ENCODE data around the gene NDUFA8. TPM values are rescaled to one million over a fixed set of nuclear protein-coding genes. Genes with fewer than 3 reads are reported as not detected.

NDUFA8 gene
- total RNA-seq, 5 donors from 2014 or later (not counting 1 experiment from before 2014, with no cell fraction given), result 11.2 to 25.4 (median 18.4) TPM

DNA sequence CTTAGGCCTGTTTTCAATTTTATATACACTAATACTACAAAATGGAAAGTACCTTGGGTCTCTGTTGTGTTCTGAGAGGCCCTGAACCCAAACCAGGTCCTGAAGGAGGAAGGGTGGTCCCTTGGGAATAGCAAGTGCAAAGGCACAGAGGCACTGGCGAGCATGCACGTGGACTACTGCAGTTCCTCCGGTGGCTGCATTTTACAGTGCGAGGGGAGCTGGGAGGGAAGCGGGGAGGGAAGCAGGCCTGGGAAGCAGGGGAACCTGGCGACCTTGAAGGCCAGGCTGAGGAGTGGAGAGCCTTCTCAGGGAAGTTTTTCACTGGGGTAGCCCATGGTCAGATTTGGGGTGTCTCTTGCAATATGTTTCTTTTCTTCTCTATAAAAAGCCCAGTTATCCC, 34.1 kb upstream of the NDUFA8 start:
- no peaks in the 10 kb centered on the region for H3K36me3 Mint-ChIP-seq
- Histone ChIP-seq H3K4me3 (ENCODE audit: control insufficient read depth in 1 of 2, extremely low read depth in 1 of 2, low read length in 1 of 2) (no peak overlapping the region), H3K9me3 (no peaks in the 10 kb centered on the region), H3K27ac (ENCODE audit: low read length) (no peak overlapping the region), H3K4me1 (ENCODE audit: control insufficient read depth in 1 of 2, extremely low read depth in 1 of 2, insufficient read depth in 2 of 2, low read length in 2 of 2) (no peaks in the 10 kb centered on the region), H3K36me3 (ENCODE audit: control insufficient read depth in 2 of 2, extremely low read depth in 1 of 2, insufficient read depth in 1 of 2, low read length in 1 of 2) (no peaks in the 10 kb centered on the region), H3K27me3 (replicated peaks in 1 of 2; ENCODE audit: control insufficient read depth in 2 of 2, extremely low read depth in 1 of 2, insufficient read depth in 2 of 2, low read length in 1 of 2) (peaks cover 0 to 13% of the 10 kb centered on the region in 2 experiments)
- POLR2A ChIA-PET, result no interaction called here
- WGBS (ENCODE audit: insufficient coverage), result 90% methylated on average over 5 of the region's 6 CpGs
- no peak for DNase-seq
- H3K4me3 Mint-ChIP-seq, result no peak overlapping the region
- ATAC-seq (replicated peaks in 1 of 4), result no peak
- CTCF ChIA-PET, result no interaction called here
- H3K9me3 Mint-ChIP-seq, result no peaks in the 10 kb centered on the region
- H3K27ac Mint-ChIP-seq, result no peak overlapping the region
- no peaks in the 10 kb centered on the region for H3K4me1 Mint-ChIP-seq
- peaks cover 3 to 5% of the 10 kb centered on the region in 2 donors for H3K27me3 Mint-ChIP-seq

- DNase-seq, result no peak
- no peak for ATAC-seq (replicated peaks in 1 of 4)
- no peaks in the 10 kb centered on the region for H3K4me1 Mint-ChIP-seq
- Histone ChIP-seq H3K4me3 (ENCODE audit: control insufficient read depth in 1 of 2, extremely low read depth in 1 of 2, low read length in 1 of 2) (no peak overlapping the region), H3K9me3 (no peaks in the 10 kb centered on the region), H3K4me1 (ENCODE audit: control insufficient read depth in 1 of 2, extremely low read depth in 1 of 2, insufficient read depth in 2 of 2, low read length in 2 of 2) (no peaks in the 10 kb centered on the region), H3K36me3 (ENCODE audit: control insufficient read depth in 2 of 2, extremely low read depth in 1 of 2, insufficient read depth in 1 of 2, low read length in 1 of 2) (no peaks in the 10 kb centered on the region), H3K27ac (ENCODE audit: low read length) (no peak overlapping the region), H3K27me3 (replicated peaks in 1 of 2; ENCODE audit: control insufficient read depth in 2 of 2, extremely low read depth in 1 of 2, insufficient read depth in 2 of 2, low read length in 1 of 2) (peaks cover 0 to 8% of the 10 kb centered on the region in 2 experiments)
- H3K27me3 Mint-ChIP-seq, result peaks cover 3 to 5% of the 10 kb centered on the region in 2 donors
- POLR2A ChIA-PET, result no interaction called here
- no peak overlapping the region for H3K4me3 Mint-ChIP-seq
- no CpG with 5 or more reads among the region's 16 CpGs for WGBS (ENCODE audit: insufficient coverage)
- no peaks in the 10 kb centered on the region for H3K36me3 Mint-ChIP-seq
- no peaks in the 10 kb centered on the region for H3K9me3 Mint-ChIP-seq
- CTCF ChIA-PET, result no interaction called here
- H3K27ac Mint-ChIP-seq, result no peak overlapping the region
Measured at GRCh38 chr9:122192914-122193525, 33.4 kb upstream of the NDUFA8 start.

DNA sequence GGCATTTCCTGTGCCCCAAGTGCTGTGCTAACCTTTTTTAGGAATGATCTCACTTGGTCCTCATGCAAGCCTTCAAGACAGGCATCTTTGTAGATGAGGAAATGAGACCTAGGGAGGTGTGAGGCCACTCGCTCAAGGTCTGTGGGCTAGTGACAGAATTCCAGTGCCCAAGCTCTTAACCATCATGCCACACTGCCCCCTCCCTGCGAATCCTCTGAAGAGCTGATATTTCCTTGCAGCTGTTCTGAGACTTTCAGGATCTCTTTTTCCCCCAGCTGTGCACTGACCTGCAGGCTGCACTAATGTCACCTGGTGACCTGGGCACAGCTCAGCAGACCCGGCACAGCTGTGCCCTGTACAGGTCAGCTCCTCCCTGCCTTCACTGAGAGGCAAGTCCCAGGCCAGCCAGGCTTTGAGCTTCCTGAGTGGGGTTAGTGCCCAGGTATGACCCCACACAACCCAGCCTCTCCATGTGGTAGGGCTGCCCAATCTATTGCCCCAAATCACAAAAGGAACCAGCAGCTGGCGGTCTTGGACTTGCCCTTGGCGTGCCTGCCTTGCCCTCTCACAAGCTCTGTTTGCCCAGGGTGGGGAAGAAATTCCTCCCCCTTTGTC, 32.8 kb upstream of the NDUFA8 start:
- Mint-ChIP-seq H3K4me1 (no peaks in the 10 kb centered on the region), H3K36me3 (no peaks in the 10 kb centered on the region), H3K9me3 (no peaks in the 10 kb centered on the region), H3K4me3 (no peak overlapping the region), H3K27me3 (peaks cover 3 to 5% of the 10 kb centered on the region in 2 donors), H3K27ac (no peak overlapping the region)
- POLR2A ChIA-PET, result no interaction called here
- 93% methylated on average over 4 of the region's 5 CpGs for WGBS (ENCODE audit: insufficient coverage)
- DNase-seq, result no peak
- Histone ChIP-seq H3K36me3 (ENCODE audit: control insufficient read depth in 2 of 2, extremely low read depth in 1 of 2, insufficient read depth in 1 of 2, low read length in 1 of 2) (no peaks in the 10 kb centered on the region), H3K4me3 (ENCODE audit: control insufficient read depth in 1 of 2, extremely low read depth in 1 of 2, low read length in 1 of 2) (no peak overlapping the region), H3K27me3 (replicated peaks in 1 of 2; ENCODE audit: control insufficient read depth in 2 of 2, extremely low read depth in 1 of 2, insufficient read depth in 2 of 2, low read length in 1 of 2) (peaks cover 0 to 2% of the 10 kb centered on the region in 2 experiments), H3K4me1 (ENCODE audit: control insufficient read depth in 1 of 2, extremely low read depth in 1 of 2, insufficient read depth in 2 of 2, low read length in 2 of 2) (no peaks in the 10 kb centered on the region), H3K9me3 (no peaks in the 10 kb centered on the region), H3K27ac (ENCODE audit: low read length) (no peak overlapping the region)
- CTCF ChIA-PET, result no interaction called here
- ATAC-seq (replicated peaks in 1 of 4), result no peak

DNA sequence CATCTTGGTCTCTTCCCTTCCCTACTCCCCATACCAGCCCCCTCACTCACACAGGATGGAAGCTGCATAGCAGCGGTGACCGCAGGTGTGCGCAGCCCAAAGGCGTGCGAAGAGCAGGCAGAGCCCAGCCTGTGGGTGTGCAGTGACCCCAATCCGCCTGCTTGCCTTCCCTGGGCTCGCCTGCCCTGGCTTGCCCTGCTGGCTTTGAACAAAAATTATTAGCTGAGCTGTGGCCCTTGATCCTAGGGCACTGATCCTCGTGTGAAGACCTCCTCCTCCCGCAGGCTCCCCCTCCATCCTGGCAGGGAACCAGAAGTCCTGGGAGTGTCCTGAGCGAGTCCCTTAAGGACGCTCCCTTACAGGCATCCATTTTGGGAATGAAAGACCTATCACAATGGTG, 32.0 kb upstream of the NDUFA8 start:
- POLR2A ChIA-PET, result no interaction called here
- Histone ChIP-seq H3K27me3 (replicated peaks in 1 of 2; ENCODE audit: control insufficient read depth in 2 of 2, extremely low read depth in 1 of 2, insufficient read depth in 2 of 2, low read length in 1 of 2) (no peaks in the 10 kb centered on the region), H3K4me3 (ENCODE audit: control insufficient read depth in 1 of 2, extremely low read depth in 1 of 2, low read length in 1 of 2) (no peak overlapping the region), H3K4me1 (ENCODE audit: control insufficient read depth in 1 of 2, extremely low read depth in 1 of 2, insufficient read depth in 2 of 2, low read length in 2 of 2) (no peaks in the 10 kb centered on the region), H3K9me3 (no peaks in the 10 kb centered on the region), H3K36me3 (ENCODE audit: control insufficient read depth in 2 of 2, extremely low read depth in 1 of 2, insufficient read depth in 1 of 2, low read length in 1 of 2) (no peaks in the 10 kb centered on the region), H3K27ac (ENCODE audit: low read length) (no peak overlapping the region)
- Mint-ChIP-seq H3K9me3 (no peaks in the 10 kb centered on the region), H3K27me3 (no peaks in the 10 kb centered on the region), H3K27ac (no peak overlapping the region), H3K36me3 (no peaks in the 10 kb centered on the region), H3K4me3 (no peak overlapping the region), H3K4me1 (no peaks in the 10 kb centered on the region)
- no peak for ATAC-seq (replicated peaks in 1 of 4)
- no peak for DNase-seq
- CTCF ChIA-PET, result no interaction called here
- 88% methylated on average over 11 of the region's 11 CpGs for WGBS (ENCODE audit: insufficient coverage)

- no peak for ATAC-seq (replicated peaks in 1 of 4)
- WGBS (ENCODE audit: insufficient coverage), result 66% methylated on average over 8 of the region's 12 CpGs
Measured at GRCh38 chr9:122190597-122191381, 31.2 kb upstream of the NDUFA8 start.

GRCh38 chr9:122188369-122188768, 28.8 kb upstream of the NDUFA8 start:
- DNase-seq (no peak), ATAC-seq (replicated peaks in 1 of 4) (no peak)
- POLR2A ChIA-PET, result interaction anchor here in 1 of 2 donors (0.7 kb wide), 1 partner anchor 43 kb away, joined by 3 read pairs; no protein-coding TSS in a partner anchor
- Mint-ChIP-seq H3K27ac (no peak overlapping the region), H3K4me1 (no peaks in the 10 kb centered on the region), H3K27me3 (peaks cover under 1 to 1% of the 10 kb centered on the region in 2 donors), H3K9me3 (no peaks in the 10 kb centered on the region), H3K36me3 (no peaks in the 10 kb centered on the region), H3K4me3 (no peak overlapping the region)
- CTCF ChIA-PET, result interaction anchor here in 1 of 2 donors (0.7 kb wide), 1 partner anchor 71 kb away, joined by 3 read pairs; no protein-coding TSS in a partner anchor
- Histone ChIP-seq H3K4me1 (ENCODE audit: control insufficient read depth in 1 of 2, extremely low read depth in 1 of 2, insufficient read depth in 2 of 2, low read length in 2 of 2) (no peaks in the 10 kb centered on the region), H3K27ac (ENCODE audit: low read length) (no peak overlapping the region), H3K36me3 (ENCODE audit: control insufficient read depth in 2 of 2, extremely low read depth in 1 of 2, insufficient read depth in 1 of 2, low read length in 1 of 2) (no peaks in the 10 kb centered on the region), H3K4me3 (ENCODE audit: control insufficient read depth in 1 of 2, extremely low read depth in 1 of 2, low read length in 1 of 2) (no peak overlapping the region), H3K9me3 (no peaks in the 10 kb centered on the region), H3K27me3 (replicated peaks in 1 of 2; ENCODE audit: control insufficient read depth in 2 of 2, extremely low read depth in 1 of 2, insufficient read depth in 2 of 2, low read length in 1 of 2) (peaks cover 0 to 2% of the 10 kb centered on the region in 2 experiments)
- WGBS (ENCODE audit: insufficient coverage), result 91% methylated on average over 6 of the region's 6 CpGs

More at GRCh38 chr9:122190597-122191381, 31.2 kb upstream of the NDUFA8 start:
- Histone ChIP-seq H3K4me3 (ENCODE audit: control insufficient read depth in 1 of 2, extremely low read depth in 1 of 2, low read length in 1 of 2) (no peak overlapping the region), H3K4me1 (ENCODE audit: control insufficient read depth in 1 of 2, extremely low read depth in 1 of 2, insufficient read depth in 2 of 2, low read length in 2 of 2) (no peaks in the 10 kb centered on the region), H3K27ac (ENCODE audit: low read length) (no peak overlapping the region), H3K9me3 (no peaks in the 10 kb centered on the region), H3K36me3 (ENCODE audit: control insufficient read depth in 2 of 2, extremely low read depth in 1 of 2, insufficient read depth in 1 of 2, low read length in 1 of 2) (no peaks in the 10 kb centered on the region), H3K27me3 (replicated peaks in 1 of 2; ENCODE audit: control insufficient read depth in 2 of 2, extremely low read depth in 1 of 2, insufficient read depth in 2 of 2, low read length in 1 of 2) (peaks cover 0 to 2% of the 10 kb centered on the region in 2 experiments)
- Mint-ChIP-seq H3K9me3 (no peaks in the 10 kb centered on the region), H3K27me3 (no peaks in the 10 kb centered on the region), H3K4me3 (no peak overlapping the region), H3K36me3 (no peaks in the 10 kb centered on the region), H3K4me1 (no peaks in the 10 kb centered on the region), H3K27ac (no peak overlapping the region)
- POLR2A ChIA-PET, result no interaction called here
- CTCF ChIA-PET, result no interaction called here
- no peak for DNase-seq

Measured in T-cell (primary cell).